GM19351 (cell line): ENCODE results near the gene ASCC3.

Experiments
- ATAC-seq: cut with Tn5 transposase; IDR thresholded peaks from one replicate; pipeline ENCODE4 v1.9.1; 2021; ENCODE audit warnings: mild to moderate bottlenecking, moderate library complexity; ENCODE audit not compliant: unreplicated experiment

ASCC3 gene

DNA sequence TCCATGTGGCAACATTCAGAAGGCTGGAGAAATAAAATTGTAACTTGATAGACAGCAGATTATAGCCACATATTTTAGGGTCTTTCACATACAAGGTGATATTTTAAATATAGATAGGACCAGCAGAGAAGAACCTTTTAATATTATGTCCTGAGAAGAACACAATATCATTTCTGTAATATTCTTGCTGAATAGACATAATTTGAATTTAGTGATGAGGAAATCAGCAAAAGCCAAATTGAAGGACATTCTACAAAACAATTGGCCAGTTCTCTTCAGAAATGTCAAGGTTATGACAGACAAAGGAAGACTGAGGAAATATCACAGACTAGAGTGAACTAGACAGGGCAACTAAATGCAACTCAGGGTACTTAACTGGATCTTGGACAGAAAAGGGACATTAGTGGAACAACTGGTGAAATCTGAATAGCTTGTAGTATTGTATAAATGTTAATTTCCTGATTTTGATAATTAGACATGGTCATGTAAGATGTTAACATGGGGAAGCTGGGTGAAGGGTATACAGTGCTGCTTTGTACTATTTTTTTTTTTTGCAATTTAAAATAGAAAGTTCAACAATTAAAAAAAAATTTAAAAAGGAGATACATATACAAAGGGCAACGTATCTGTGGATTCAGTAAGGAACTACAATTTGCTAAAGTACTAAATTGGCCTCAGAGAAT is 281.9 kb downstream of the ASCC3 start:
- no peak for ATAC-seq

DNA sequence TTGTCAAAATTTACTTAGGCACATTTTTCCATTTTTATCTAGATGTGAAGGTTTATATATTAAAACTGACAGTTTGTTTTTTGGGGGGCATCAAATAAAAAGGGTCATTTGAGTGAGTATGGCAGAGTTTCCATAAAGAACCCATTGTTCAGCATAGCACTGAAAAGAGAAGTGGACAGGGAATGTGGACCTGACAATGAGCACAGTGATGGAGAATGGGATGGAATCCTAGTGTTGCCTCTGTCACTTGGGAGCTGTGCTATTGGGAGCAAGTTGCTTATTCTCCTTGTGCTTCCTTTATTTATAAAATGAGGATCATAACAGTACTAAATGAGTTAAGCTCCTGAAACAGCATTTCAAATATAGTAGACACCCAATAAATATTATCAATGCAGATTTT is 285.7 kb downstream of the ASCC3 start:
- no peak for ATAC-seq

DNA sequence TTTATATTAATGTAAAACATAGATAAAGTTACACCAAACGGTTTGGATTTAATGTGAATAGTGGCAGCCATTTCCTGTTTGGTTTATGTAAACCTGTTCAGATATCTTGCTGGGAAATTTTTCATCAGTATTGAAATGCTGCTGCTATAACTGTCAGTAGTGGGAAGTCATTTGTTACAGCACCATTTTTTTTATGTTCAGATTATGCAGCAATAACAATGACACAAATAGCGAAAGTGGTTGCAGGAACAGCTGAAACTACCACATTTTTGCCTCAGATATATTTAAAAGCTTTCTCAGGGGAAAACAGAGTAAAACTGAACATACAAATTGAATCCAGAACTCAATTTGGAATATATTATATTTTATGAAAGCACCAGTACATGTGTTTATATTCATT is 287.6 kb downstream of the ASCC3 start:
- ATAC-seq = no peak

DNA sequence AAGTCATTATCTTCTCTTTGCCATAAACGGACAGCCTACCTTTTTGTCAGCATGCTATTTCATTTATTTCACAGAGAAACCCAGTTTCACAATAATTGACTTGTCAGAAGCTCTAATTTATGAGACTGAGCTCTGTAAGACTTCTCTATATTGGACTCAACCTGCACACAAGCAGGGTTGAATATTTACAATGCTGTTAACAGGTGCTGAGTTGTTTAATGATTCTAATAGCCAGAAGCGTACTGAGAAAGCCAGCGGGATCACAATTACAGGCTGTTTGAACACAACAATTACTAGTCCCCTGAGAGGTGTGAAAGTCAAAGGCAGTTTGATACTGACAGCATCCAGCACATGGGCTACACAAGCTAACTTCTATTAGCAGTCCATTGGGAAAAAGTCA is 288.2 kb downstream of the ASCC3 start:
- no peak for ATAC-seq

DNA sequence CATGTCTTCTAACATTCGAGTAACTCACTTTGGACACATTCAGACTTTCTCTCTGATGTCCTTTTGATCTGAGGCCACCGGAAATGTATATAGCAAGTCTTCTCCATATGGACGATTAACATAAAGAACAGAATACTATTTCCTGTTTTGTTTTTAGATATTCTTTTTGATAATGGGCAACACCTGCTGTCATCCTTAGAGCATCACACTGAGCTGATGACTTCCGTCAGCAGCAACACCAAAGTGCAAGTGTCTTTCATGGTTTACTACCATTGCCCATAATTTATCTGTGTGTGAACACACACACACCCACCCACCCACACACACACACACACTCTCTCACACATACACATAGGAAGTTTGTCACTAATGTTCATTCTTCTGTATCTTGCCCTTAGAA is 303.7 kb downstream of the ASCC3 start:
- ATAC-seq = no peak

DNA sequence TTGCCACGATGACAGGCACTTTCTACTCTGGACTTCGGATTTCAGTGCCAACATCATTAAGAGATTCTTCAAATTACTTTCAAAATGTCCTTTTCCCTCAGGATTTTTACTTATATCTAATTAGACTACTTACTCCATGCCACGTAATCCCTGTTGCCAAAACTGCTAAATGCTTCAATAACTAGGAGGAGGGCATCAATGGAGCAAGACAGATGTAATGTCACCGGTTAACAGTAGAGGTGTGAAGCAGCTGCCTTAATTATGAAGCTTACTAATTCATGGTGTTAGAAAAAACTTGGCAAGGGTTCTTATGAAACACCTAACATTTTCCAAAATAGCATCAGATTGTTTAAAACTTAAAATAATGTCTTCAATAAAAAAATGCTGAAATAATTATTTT is 305.2 kb downstream of the ASCC3 start:
- ATAC-seq = no peak

DNA sequence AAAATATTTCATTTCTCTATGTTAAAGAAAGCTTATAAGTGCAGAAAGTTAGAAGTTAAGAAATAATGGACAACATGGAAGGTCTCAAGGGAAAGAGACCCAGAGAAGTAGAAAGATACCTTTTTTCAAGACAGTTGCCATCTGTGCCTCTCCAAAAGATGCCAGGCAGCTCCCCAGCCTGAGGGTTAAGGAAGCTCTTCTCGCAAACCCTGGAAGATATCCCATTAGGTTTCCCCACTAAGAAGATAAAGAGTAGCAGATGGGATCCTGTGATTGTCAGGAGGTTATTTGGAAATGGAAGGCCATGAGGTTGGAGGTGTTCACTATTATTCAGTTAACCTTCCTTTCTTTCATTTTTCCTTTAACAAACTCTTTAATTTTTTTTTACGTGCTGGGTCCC is 306.3 kb downstream of the ASCC3 start:
- ATAC-seq = no peak

DNA sequence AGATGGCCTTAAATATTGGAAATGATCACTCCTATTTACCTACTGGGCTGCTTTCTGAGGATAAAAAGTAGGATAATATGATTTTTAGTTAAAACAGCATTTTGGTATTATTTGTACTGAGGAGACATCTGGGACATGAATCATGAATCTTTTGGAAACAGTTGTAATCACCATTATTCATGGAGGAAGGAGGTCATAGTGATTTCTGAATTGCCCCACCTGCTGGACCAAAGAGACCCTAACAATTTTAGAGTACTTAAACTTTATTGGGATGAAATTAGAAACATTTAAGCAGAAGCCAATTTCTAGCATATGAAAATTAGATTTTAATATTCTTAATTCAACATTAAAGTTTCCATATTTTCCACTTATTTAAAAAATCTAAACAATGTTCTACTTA is 308.0 kb downstream of the ASCC3 start:
- ATAC-seq = no peak

DNA sequence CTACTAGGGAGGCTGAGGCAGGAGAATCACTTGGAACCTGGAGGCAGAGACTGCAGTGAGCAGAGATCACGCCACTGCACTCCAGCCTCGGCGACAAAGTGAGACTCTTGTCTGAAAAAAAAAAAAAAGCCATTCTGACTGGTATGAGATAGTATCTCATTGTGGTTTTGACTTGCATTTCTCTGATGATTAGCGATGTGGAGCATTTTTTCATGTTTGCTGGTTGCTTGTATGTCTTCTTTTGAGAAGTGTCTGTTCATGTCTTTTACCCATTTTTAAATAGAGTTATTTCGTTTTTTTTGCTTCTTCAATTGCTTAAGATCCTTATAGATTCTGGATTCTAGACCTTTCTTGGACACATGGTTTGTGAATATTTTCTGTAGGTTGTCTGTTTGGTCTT is 312.9 kb downstream of the ASCC3 start:
- ATAC-seq = no peak

DNA sequence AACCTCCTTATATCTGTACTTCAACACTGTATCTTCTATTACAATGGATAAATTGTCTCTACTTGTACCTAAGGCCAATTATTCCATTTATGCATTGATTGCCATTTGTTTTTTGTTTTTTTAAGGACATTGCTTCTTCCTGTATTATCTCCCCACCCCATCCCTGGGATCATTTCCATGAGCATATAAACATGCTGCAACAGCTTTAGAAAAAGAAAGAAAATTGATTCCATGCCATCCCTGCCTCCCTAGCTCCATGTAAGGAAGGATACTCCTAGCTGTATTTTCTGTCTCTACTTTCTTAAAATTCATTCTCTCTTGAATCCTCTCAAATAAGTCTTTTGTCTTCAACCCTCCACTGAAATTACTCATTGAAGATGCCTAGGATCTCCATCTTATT is 314.6 kb downstream of the ASCC3 start:
- ATAC-seq = no peak

DNA sequence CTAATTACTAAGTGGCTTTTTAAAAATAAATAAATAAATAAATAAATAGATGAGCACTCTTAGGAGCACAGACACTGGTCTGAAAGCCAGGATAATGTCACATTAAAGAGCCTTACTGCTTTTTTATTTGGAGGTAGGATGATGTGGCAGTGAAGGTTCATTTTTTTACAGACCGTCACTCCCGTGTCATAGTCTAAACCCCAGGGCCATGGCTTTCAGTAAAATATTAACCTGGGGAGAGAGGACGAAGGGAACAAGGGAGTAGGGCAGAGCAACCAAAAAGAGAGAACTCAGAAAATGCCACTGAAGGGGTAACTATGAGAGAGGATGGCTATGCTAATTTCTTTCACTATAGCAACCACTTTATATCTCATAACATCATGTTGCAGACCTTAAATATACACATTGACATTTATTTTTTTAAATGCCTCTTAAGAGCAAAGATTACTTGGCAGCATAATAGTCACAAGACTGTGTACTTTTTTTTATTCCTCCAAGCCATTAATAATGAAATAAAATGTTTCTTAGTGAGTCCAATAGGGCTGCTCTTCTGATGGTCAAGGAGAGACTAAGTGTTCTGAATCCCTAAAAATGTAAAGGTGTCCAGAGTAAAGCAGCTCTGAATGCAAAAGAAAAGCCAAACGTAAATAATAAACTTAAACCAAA is 315.6 kb downstream of the ASCC3 start:
- ATAC-seq = no peak

DNA sequence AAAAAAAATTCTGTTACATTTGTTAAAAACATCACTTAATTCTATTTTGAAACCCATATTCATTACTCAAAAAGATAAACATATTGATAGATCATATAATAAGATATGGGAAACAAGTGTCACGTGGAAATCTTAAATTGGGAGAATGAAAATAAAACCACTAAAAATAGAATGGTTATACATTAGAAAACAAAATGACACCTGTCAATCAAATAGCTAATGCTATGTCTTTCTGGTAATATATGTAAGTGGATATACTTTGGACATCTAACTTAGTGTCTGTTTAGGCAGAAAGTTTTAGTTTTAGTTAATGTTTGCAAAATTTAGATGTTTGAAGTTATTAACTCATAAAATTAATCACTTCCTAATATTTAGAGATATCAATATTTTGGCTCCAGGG is 321.3 kb downstream of the ASCC3 start:
- no peak for ATAC-seq

DNA sequence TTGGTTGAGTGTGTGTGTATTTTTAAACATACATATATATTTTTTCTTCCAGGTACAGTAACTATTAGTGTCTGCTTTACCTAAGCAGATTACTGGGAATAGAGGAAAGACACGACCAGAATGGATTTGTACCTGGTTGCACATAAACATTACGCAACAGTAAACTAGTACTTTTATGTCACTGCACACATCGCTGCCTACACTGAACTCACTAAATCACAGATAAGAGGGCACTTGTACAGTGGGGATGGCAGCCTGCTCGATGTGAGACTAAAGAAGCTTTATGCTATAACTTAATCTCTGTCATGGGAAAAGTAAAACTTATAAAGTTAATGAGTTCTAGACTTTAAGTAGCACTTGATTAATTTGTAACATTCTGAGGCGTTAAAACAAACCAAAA is 326.9 kb downstream of the ASCC3 start:
- no peak for ATAC-seq

DNA sequence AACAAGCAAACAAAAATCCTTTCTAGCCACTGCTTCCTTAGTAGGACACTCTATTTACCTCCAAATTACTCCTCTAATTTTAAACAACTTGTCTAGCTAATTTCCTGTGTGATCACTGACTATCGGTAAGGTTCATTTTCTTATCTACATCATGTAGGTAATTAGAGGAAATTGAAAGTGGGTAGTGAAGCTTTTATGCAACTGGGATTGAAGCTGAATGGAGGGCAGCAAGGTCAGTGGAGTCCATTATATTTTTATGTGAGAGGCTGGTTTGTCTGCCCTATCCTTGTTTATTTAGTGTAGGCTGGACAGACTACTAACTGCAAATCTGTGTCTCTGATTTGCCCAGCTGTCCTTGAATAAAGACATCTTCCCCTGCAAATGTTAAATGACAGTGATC is 327.9 kb downstream of the ASCC3 start:
- ATAC-seq = no peak

DNA sequence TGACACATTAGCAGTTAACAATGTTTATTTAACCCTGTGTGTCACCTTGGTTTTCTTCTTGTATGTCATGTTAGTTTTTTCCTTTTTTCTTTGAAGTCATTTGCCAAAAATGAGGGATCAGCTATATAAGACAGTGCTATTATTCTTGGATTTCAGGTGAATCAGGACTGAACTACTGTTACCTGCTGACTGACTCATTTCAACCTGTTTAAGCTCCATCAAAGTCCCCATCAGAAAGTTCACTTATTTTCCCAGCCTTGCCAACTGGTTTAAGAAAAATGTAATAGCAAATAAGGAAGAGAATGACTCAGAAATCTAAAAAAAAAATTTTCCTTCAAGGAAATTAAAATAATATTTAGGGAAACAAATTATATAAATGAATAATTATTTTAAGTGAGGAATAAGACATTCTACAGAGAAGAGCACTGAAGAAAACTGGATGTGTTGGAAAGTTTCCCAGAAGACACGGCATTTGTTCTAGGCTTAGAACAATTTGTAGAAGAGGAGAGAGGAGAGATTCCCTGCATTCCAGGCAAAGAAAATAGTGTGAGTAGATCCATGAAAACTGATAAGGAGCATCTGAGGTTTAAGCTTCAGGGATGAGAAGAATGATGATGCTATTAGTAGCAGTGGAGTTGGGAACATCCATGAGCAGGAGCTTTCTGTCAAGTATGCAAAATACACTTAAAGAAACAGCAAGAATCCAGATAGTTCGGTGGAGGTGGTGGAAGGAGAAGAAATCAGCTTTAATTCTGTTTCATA is 331.5 kb downstream of the ASCC3 start:
- ATAC-seq = no peak

DNA sequence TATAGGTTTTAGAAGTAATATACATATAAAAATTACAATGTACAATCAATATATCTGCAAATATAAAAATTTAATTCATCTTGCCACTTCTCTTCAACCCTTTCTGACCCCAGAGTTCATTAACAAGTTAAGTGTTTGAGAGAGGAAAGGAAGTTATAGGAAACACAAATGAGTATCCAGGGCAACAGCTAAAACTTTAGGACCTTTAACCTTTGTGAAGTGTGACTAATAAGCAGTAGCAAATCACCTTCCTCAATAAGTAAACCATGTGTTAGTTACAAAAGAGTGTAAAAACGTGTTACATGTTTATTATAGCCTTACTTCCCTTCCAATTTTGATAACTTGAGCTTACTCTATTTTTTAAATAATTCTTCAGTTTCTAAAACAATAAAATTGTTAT is 343.0 kb downstream of the ASCC3 start:
- ATAC-seq = no peak

DNA sequence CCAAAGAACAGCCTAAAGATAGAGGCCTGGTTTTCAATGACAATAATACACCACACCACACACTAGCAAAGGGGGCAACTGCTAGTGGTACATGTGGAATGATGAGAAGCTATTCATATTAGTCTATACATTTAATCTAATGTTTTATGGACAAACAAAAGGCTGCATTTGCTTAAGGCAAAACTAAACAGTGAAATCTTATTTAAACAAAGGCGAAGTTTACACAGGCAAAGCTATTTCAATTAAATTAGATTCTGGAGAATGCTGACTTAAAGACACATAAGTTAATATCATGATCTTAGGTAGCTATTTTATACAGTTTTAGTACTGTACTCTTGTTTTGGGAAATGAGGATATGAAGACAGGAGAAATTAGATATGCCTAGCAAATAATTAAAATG is 362.5 kb downstream of the ASCC3 start:
- no peak for ATAC-seq

DNA sequence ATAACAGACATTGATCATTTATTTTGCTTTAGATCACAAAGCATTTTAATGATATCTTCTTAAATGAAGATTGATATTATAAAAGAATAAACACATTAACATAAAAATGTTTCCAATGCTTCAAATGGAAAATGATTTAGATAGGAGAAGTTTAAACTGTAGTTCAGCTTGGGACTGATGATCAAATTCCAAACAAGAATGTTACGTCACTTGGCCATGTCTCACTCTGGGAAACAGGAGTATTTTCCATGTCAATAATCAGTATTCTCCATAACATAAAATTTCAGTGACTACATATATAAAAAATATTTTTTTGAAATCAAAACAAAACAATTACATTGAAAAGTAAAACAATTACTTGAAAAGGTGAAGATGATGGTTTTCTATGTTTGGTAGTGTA is 363.5 kb downstream of the ASCC3 start:
- no peak for ATAC-seq

DNA sequence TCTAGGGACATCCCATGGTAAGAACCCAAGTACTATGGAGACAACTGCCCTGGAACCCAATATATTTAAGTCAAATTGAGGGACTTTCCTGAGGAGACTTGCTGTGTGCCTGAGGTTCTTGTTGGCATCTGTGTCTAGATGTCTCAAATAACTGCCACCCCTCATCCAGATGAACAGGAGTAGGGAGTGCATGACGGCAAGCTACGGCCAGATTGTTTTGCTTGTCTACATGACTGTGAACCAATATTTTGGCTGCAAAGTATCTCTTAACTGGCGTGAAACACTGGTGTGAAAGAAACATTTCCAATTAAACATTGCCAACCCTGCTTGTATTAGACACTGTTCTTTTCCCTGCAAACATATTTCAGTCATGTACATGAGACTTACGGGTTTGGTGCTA is 364.0 kb downstream of the ASCC3 start:
- ATAC-seq = no peak

DNA sequence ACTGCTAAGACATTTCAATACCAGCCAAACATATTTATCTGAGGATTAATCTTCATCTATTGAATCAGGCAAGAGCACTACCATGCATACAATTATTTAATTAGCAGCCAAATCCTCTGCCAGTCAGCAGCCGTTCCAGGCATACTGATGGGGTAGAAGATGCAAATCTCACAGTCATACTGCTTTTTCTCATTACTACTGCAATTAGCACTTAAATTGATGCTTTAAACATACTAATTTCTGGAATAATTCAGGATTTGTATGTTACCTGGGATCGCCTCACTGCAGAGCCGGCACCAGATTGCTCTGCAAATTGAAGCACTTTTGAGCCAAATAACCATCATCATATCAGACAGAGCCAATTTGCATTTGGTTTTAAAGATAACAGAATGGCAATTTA is 366.5 kb downstream of the ASCC3 start:
- ATAC-seq = no peak

DNA sequence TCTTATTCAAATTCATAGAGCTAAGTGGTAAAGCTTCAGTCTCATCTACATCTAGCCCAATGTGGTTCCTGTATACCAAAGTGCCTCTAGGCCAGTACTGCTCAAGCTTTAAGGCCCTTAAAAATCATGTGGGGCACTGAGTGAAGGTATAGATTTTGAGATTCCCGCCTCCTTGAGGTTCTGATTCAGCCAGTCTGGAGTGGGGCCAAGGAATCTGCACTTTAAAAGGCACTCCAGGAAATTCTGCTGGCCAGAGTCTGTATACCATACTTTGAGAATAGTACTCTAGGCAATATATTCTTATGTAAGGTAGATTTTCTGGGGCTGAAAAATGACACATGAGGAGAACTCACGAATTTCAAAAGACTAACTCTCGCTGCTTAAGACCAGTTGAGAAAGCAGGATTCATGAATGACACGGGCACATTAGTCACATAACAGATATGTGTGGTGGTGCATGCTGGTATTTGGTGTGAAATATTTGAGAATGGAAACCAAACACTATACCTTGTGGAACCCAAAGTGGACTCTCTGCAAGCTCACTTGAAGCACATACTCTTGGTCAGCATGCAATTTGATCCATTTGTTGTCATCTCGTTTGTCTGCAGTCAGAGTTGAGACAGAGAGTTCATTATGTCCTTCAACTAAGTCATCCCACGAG is 368.8 kb downstream of the ASCC3 start:
- no peak for ATAC-seq

DNA sequence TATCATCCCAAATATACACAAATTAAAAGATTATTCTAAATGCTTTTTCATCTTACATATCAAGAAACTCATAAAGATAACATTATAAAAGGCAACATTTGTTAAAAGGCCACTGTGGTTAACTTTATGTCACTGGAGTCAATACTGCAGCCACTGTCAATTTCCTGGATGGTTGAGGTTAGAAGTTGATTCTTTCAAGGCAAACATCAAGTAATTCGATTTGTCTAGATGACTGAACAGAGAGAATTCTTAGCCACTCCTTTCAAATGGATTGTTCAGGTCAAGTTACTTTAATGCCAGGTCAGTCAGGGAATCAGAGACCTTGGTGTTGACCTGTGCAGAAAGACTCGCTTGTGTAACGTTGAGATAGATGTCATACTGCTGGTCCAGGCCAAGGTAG is 372.0 kb downstream of the ASCC3 start:
- no peak for ATAC-seq
